ENCODE results near the gene PDE4D. TPM values are rescaled to one million over a fixed set of nuclear protein-coding genes. Genes with fewer than 3 reads are reported as not detected.

PDE4D gene
- 13.9 and 22.2 TPM in 2 replicates for total RNA-seq

DNA sequence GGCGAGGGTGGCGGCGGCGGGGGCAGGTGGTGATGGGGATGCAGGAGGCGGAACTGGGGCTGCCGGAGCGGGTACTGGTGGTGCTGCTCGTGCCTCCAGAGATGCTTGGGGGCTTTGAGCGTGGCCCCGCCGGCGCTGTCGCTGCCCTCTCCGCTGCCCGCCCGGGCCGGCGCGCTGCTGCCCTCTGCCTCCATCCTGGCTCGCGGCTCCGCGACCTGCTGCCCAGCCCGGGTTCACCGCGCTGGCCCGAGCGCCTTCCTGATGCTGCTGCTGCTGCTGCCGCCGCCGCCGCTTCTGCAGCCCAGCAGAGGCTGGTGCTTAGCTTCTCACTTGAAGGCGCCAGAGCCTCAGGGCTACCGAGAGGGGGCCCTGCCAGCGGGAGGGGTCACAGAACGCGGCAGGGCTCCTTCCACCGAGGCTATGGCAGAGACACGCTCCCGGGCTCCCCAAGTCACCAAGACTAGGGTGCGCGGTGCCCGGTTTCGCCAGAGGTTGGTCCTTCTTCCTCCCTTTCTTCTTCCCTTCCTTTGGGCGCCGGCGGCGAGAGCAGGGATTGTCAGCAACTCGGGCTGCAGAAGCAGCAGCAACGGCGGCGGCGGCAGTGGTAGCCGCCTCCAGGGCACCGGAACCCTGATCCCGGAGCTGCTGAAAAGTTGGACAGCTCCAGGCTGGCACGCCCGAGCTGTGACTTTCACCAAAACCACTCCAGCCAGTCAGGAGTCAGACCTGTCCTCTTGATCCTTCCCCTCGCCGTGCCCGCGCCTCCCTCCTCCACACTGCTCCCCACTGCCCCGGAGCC, at the start of gene PDE4D:
PDE4D (minus strand) TSS at position 298 of the 799 bp plus-strand sequence.

